Measurements from ENCODE around the gene LSM14B.

The LSM14B gene

GRCh38 chr20:62134735-62135231, 12.5 kb downstream of the LSM14B start:
- no peaks in the 10 kb centered on the region for H3K27me3 ChIP-seq (ENCODE audit: insufficient read depth, low read length, poor library complexity)
- TF ChIP-seq EZH2 (IDR thresholded peaks at IDR 0.05; ENCODE audit: borderline replicate concordance, low read depth, low read length, severe bottlenecking) (no peak), CTCF (IDR thresholded peaks at IDR 0.05; ENCODE audit: borderline replicate concordance, extremely low read depth, low read length, poor library complexity, severe bottlenecking) (no peak)
- no peak overlapping the region for H3K4me3 ChIP-seq (ENCODE audit: low read depth in 1 of 2, low read length in 2 of 2)
- no peak overlapping the region for H3K4me2 ChIP-seq (ENCODE audit: insufficient read depth, low read length)
- DNase-seq (no peak), ATAC-seq (ENCODE audit: insufficient read depth, low read depth) (no peak)
- peaks cover 36% of the 10 kb centered on the region for H3K79me2 ChIP-seq (ENCODE audit: insufficient read depth, low read length)
- 0 out of 2 replicates have a peak, but pooled peaks cover 5% of the 10 kb centered on the region for H3K4me1 ChIP-seq (ENCODE audit: insufficient read depth, low read length)
- H3K9me3 ChIP-seq (ENCODE audit: insufficient read depth, low read length, severe bottlenecking): no peaks in the 10 kb centered on the region
- no peak overlapping the region for H3K9ac ChIP-seq (ENCODE audit: low read depth, low read length)
- H3K27ac ChIP-seq (ENCODE audit: low read length): no peak overlapping the region
- no peak overlapping the region for H2AFZ ChIP-seq (ENCODE audit: low read depth, low read length)
- peaks cover 100% of the 10 kb centered on the region for H3K36me3 ChIP-seq (ENCODE audit: insufficient read depth, low read length)
- H4K20me1 ChIP-seq (ENCODE audit: insufficient read depth, low read length): peaks cover 88% of the 10 kb centered on the region

- Histone ChIP-seq H3K4me1 (ENCODE audit: insufficient read depth, low read length) (peaks cover 12% of the 10 kb centered on the region), H3K27me3 (ENCODE audit: insufficient read depth, low read length, poor library complexity) (no peaks in the 10 kb centered on the region), H2AFZ (ENCODE audit: low read depth, low read length) (no peak overlapping the region), H3K4me3 (ENCODE audit: low read depth in 1 of 2, low read length in 2 of 2) (no peak overlapping the region), H3K4me2 (ENCODE audit: insufficient read depth, low read length) (no peak overlapping the region), H3K36me3 (ENCODE audit: insufficient read depth, low read length) (peaks cover 100% of the 10 kb centered on the region), H3K9ac (ENCODE audit: low read depth, low read length) (no peak overlapping the region), H3K9me3 (ENCODE audit: insufficient read depth, low read length, severe bottlenecking) (no peaks in the 10 kb centered on the region), H4K20me1 (ENCODE audit: insufficient read depth, low read length) (peaks cover 92% of the 10 kb centered on the region), H3K27ac (ENCODE audit: low read length) (no peak overlapping the region), H3K79me2 (ENCODE audit: insufficient read depth, low read length) (peaks cover 45% of the 10 kb centered on the region)
- ATAC-seq (ENCODE audit: insufficient read depth, low read depth): no peak
- DNase-seq: no peak
- TF ChIP-seq EZH2 (IDR thresholded peaks at IDR 0.05; ENCODE audit: borderline replicate concordance, low read depth, low read length, severe bottlenecking) (no peak), CTCF (IDR thresholded peaks at IDR 0.05; ENCODE audit: borderline replicate concordance, extremely low read depth, low read length, poor library complexity, severe bottlenecking) (no peak)
Observed at GRCh38 chr20:62135573-62136266, 13.4 kb downstream of the LSM14B start.

GRCh38 chr20:62136283-62137091, 14.2 kb downstream of the LSM14B start:
- peaks cover 100% of the 10 kb centered on the region for H3K36me3 ChIP-seq (ENCODE audit: insufficient read depth, low read length)
- no peak overlapping the region for H3K4me2 ChIP-seq (ENCODE audit: insufficient read depth, low read length)
- H3K4me1 ChIP-seq (ENCODE audit: insufficient read depth, low read length): peaks cover 20% of the 10 kb centered on the region
- no peak overlapping the region for H3K4me3 ChIP-seq (ENCODE audit: low read depth in 1 of 2, low read length in 2 of 2)
- H2AFZ ChIP-seq (ENCODE audit: low read depth, low read length): no peak overlapping the region
- H3K9ac ChIP-seq (ENCODE audit: low read depth, low read length): no peak overlapping the region
- TF ChIP-seq CTCF (IDR thresholded peaks at IDR 0.05; ENCODE audit: borderline replicate concordance, extremely low read depth, low read length, poor library complexity, severe bottlenecking) (peak; percentile 95), EZH2 (IDR thresholded peaks at IDR 0.05; ENCODE audit: borderline replicate concordance, low read depth, low read length, severe bottlenecking) (no peak)
- ATAC-seq (ENCODE audit: insufficient read depth, low read depth) (peak; percentile 73), DNase-seq (peak; percentile 73)
- no peaks in the 10 kb centered on the region for H3K9me3 ChIP-seq (ENCODE audit: insufficient read depth, low read length, severe bottlenecking)
- H3K27ac ChIP-seq (ENCODE audit: low read length): no peak overlapping the region
- peaks cover 94% of the 10 kb centered on the region for H4K20me1 ChIP-seq (ENCODE audit: insufficient read depth, low read length)
- peaks cover 53% of the 10 kb centered on the region for H3K79me2 ChIP-seq (ENCODE audit: insufficient read depth, low read length)
- no peaks in the 10 kb centered on the region for H3K27me3 ChIP-seq (ENCODE audit: insufficient read depth, low read length, poor library complexity)
